ENCODE measurements around the gene EMCN. TPM values are rescaled to one million over a fixed set of nuclear protein-coding genes. Genes with fewer than 3 reads are reported as not detected.

The EMCN gene
- total RNA-seq, 2 donors from 2014 or later, result 9.3 to 65.6 TPM

DNA sequence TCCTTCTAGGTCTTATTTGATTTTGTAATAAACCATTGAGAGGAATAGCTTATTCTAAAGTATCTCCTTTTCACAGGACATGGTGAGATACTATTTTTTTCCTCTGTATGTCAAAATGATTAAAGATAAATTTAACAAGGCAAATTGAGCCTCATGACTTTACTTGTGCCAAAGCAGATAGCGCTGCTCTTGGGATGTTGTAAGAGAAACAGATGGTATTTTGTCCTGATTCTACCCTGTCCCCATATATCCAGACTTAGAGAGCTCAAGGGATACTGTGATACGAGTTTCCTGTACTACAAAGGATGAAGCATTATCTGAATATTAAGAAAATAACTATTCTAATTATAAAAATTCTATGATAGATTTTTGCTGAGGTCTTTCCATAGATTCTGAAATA, 34.0 kb downstream of the EMCN start:
- no peak for ATAC-seq (ENCODE audit: insufficient number of reproducible peaks, low FRiP score, low read depth)
- no peak overlapping the region for H3K27ac ChIP-seq
- TF ChIP-seq, protein P1, sequence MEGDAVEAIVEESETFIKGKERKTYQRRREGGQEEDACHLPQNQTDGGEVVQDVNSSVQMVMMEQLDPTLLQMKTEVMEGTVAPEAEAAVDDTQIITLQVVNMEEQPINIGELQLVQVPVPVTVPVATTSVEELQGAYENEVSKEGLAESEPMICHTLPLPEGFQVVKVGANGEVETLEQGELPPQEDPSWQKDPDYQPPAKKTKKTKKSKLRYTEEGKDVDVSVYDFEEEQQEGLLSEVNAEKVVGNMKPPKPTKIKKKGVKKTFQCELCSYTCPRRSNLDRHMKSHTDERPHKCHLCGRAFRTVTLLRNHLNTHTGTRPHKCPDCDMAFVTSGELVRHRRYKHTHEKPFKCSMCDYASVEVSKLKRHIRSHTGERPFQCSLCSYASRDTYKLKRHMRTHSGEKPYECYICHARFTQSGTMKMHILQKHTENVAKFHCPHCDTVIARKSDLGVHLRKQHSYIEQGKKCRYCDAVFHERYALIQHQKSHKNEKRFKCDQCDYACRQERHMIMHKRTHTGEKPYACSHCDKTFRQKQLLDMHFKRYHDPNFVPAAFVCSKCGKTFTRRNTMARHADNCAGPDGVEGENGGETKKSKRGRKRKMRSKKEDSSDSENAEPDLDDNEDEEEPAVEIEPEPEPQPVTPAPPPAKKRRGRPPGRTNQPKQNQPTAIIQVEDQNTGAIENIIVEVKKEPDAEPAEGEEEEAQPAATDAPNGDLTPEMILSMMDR (IDR thresholded peaks at IDR 0.05), result no peak
- no peaks in the 10 kb centered on the region for H3K36me3 ChIP-seq
- no peaks in the 10 kb centered on the region for H3K4me1 ChIP-seq (ENCODE audit: control insufficient read depth in 1 of 2, low read depth in 2 of 2)
- no peak for DNase-seq (ENCODE audit: low spot score)
- H3K27me3 ChIP-seq (replicated peaks; ENCODE audit: insufficient read depth), result no peaks in the 10 kb centered on the region
- no peaks in the 10 kb centered on the region for H3K9me3 ChIP-seq
- H3K4me3 ChIP-seq, result no peak overlapping the region

DNA sequence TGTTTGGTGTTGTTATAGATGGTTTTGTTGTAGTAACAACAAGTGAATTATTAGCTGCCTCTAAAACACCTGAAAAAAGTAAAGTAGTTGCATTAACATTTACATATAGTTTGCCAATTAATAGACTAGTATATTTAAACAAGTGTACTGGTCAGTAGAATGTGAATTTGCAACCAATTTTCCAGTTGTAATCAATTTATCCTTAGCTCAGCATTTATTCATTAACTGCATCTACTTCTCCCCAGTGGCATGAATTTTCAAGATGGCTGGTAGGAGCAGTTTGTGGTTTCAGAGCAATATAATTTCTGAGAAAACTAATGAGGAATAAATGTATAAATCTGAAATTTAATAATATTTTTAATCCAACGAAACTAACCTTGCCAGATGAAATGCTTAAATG, 37.9 kb downstream of the EMCN start:
- Histone ChIP-seq H3K4me1 (ENCODE audit: control insufficient read depth in 1 of 2, low read depth in 2 of 2) (no peaks in the 10 kb centered on the region), H3K36me3 (no peaks in the 10 kb centered on the region), H3K27me3 (replicated peaks; ENCODE audit: insufficient read depth) (no peaks in the 10 kb centered on the region), H3K27ac (no peak overlapping the region), H3K9me3 (no peaks in the 10 kb centered on the region), H3K4me3 (no peak overlapping the region)
- ATAC-seq (ENCODE audit: insufficient number of reproducible peaks, low FRiP score, low read depth) (no peak), DNase-seq (ENCODE audit: low spot score) (no peak)
- TF ChIP-seq, protein P1 (IDR thresholded peaks at IDR 0.05), result no peak

DNA sequence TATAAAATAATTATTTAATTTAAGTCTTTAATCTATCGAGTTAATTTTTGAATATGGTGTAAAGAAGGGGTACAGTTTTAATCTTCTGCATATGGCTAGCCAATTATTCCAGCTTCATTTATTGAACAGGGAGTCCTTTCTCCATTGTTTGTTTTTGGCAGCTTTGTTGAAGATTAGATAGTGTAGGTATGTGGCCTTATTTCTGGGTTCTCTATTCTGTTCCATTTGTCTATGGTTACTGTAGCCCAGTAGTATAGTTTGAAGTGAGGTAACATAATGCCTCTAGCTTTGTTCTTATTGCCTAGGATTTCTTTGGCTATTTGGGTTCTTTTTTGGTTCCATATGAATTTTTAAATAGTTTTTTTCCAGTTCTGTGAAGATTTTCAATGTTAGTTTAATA, 48.3 kb downstream of the EMCN start:
- no peaks in the 10 kb centered on the region for H3K27me3 ChIP-seq (replicated peaks; ENCODE audit: insufficient read depth)
- H3K4me3 ChIP-seq, result no peak overlapping the region
- TF ChIP-seq, protein P1 (IDR thresholded peaks at IDR 0.05), result no peak
- H3K9me3 ChIP-seq, result no peaks in the 10 kb centered on the region
- no peaks in the 10 kb centered on the region for H3K36me3 ChIP-seq
- H3K4me1 ChIP-seq (ENCODE audit: control insufficient read depth in 1 of 2, low read depth in 2 of 2), result no peaks in the 10 kb centered on the region
- no peak overlapping the region for H3K27ac ChIP-seq
- DNase-seq (ENCODE audit: low spot score), result no peak
- ATAC-seq (ENCODE audit: insufficient number of reproducible peaks, low FRiP score, low read depth), result no peak

DNA sequence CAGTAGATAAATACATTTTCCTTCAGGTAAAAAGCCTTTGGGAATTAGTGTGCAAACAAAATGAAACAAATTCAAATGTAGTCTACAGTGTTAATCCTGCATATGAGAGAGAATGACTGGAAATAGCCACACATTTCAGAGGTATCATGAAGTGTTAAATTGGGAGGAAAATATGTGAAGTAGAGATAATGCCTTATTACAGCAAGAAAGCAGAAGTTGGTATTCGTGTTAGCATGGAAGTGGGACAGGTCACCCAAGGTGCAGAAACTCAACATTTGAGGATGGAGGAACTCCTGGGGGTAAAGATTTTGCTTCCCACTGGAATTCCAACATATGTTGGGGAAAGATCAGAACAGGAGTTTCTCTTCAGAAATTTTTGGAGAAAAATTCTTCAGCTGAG, 51.3 kb downstream of the EMCN start:
- no peaks in the 10 kb centered on the region for H3K36me3 ChIP-seq
- TF ChIP-seq, protein P1 (IDR thresholded peaks at IDR 0.05), result no peak
- H3K27ac ChIP-seq, result no peak overlapping the region
- H3K4me3 ChIP-seq, result no peak overlapping the region
- no peak for DNase-seq (ENCODE audit: low spot score)
- no peak for ATAC-seq (ENCODE audit: insufficient number of reproducible peaks, low FRiP score, low read depth)
- H3K9me3 ChIP-seq, result no peaks in the 10 kb centered on the region
- no peaks in the 10 kb centered on the region for H3K4me1 ChIP-seq (ENCODE audit: control insufficient read depth in 1 of 2, low read depth in 2 of 2)
- H3K27me3 ChIP-seq (replicated peaks; ENCODE audit: insufficient read depth), result no peaks in the 10 kb centered on the region

DNA sequence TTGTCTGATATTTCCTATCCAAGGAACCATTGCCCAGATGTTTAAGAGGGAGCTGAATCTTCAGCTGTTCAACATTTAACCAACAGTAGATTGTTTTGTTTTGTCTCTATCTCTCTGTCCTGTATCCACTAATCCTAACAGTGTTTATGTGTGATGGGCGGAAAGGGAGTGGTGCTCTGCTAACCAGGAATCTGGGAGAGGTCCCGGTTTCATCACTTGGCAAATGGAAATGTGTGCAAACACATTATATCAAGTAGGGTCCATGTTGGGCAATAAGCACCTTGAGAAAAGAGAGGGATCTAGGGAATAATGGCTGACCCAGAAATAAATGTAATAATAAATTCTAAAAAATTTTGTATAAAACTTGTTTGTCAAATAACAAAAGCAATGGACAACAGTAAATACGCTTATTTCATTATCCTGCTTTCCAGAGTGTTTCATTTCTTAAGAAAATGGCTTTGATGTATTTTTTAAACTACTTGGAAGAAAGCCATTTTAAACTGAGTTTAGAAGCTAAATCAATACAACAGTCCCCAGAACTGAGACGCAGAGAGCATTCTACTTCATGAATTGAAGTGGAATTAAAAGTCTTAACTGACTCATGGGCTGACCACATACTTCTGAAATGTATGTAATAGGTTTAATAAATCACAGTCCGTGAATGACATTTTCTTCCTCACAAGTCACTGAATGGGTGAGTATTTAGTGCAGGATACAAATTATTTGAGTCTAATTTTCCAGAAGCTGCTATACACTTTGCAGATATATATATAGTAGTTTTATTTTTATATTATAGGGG, 55.8 kb downstream of the EMCN start:
- Histone ChIP-seq H3K36me3 (no peaks in the 10 kb centered on the region), H3K4me1 (ENCODE audit: control insufficient read depth in 1 of 2, low read depth in 2 of 2) (no peaks in the 10 kb centered on the region), H3K4me3 (no peak overlapping the region), H3K27me3 (replicated peaks; ENCODE audit: insufficient read depth) (no peaks in the 10 kb centered on the region), H3K27ac (no peak overlapping the region), H3K9me3 (no peaks in the 10 kb centered on the region)
- DNase-seq (ENCODE audit: low spot score) (no peak), ATAC-seq (ENCODE audit: insufficient number of reproducible peaks, low FRiP score, low read depth) (no peak)
- TF ChIP-seq, protein P1 (IDR thresholded peaks at IDR 0.05), result no peak
